Frontal cortex (tissue), 4 donors: ENCODE measurements around the gene ASPSCR1. TPM values are rescaled to one million over a fixed set of nuclear protein-coding genes. Genes with fewer than 3 reads are reported as not detected.

Source experiments
- DNase-seq, 2 donors: peaks; one replicate each; pipeline ENCODE4 v3.0.0; 2012; ENCODE audit warnings: low spot score in 2 of 2
- FAIRE-seq: peaks from 2 replicates; lab custom pipeline; 2012; peaks lifted over from hg19 to GRCh38; lab: Jason Lieb, UNC
- total RNA-seq: library from RNA; depleted of rRNA; stranded (reverse); fragments of >200 nt; gene quantifications from one replicate; pipeline ENCODE4 v1.2.3, GENCODE V29; 2014
- donor health status: control.
- donor health status: control.
- donor health status: control.

Gene ASPSCR1
- total RNA-seq, 1 donor from 2014 or later: 13.5 TPM

- no peak for FAIRE-seq
- no peak for DNase-seq
Observed at GRCh38 chr17:82008941-82009405, 31.5 kb downstream of the ASPSCR1 start.

GRCh38 chr17:82009413-82009812 lies 32.0 kb downstream of the ASPSCR1 start:
- DNase-seq: no peak
- FAIRE-seq: no peak

GRCh38 chr17:82010575-82011525 lies 33.4 kb downstream of the ASPSCR1 start:
- DNase-seq (no peak), FAIRE-seq (no peak)

GRCh38 chr17:82011617-82012187 lies 34.3 kb downstream of the ASPSCR1 start:
- no peak for DNase-seq
- no peak for FAIRE-seq

GRCh38 chr17:82012261-82012639 lies 34.8 kb downstream of the ASPSCR1 start:
- DNase-seq: no peak
- FAIRE-seq: no peak

GRCh38 chr17:82012640-82013295 lies 35.3 kb downstream of the ASPSCR1 start:
- DNase-seq (no peak), FAIRE-seq (no peak)

- DNase-seq: peak; percentile 67 to 74
- no peak for FAIRE-seq
Observed at GRCh38 chr17:82013341-82013740, 35.9 kb downstream of the ASPSCR1 start.

- DNase-seq: no peak
- no peak for FAIRE-seq
Observed at GRCh38 chr17:82013772-82014321, 36.4 kb downstream of the ASPSCR1 start.

- DNase-seq: no peak
Observed at GRCh38 chr17:82014432-82014831, 37.0 kb downstream of the ASPSCR1 start.

GRCh38 chr17:82014971-82015310 lies 37.5 kb downstream of the ASPSCR1 start:
- FAIRE-seq (no peak), DNase-seq (no peak)

More at GRCh38 chr17:82014432-82014831, 37.0 kb downstream of the ASPSCR1 start:
- no peak for FAIRE-seq

- FAIRE-seq (no peak), DNase-seq (no peak)
Observed at GRCh38 chr17:82015311-82015971, 38.0 kb downstream of the ASPSCR1 start.

GRCh38 chr17:82016061-82016874 lies 38.8 kb downstream of the ASPSCR1 start:
- no peak for FAIRE-seq
- DNase-seq: no peak

- DNase-seq (no peak), FAIRE-seq (no peak)
Observed at GRCh38 chr17:82016875-82017459, 39.5 kb downstream of the ASPSCR1 start.

GRCh38 chr17:82017612-82018151 lies 40.3 kb downstream of the ASPSCR1 start:
- FAIRE-seq: no peak
- DNase-seq: no peak

- FAIRE-seq: no peak
- no peak for DNase-seq
Observed at GRCh38 chr17:82018152-82018988, 40.9 kb downstream of the ASPSCR1 start.

- no peak for DNase-seq
- FAIRE-seq: no peak
Observed at GRCh38 chr17:82018989-82019689, 41.7 kb downstream of the ASPSCR1 start.
